Glomerular visceral epithelial cell (primary cell): ENCODE measurements around the gene SYT1.
"Not testable (repeated sequence)": the region's sequence is repeated elsewhere in the genome, so short reads cannot be mapped to it uniquely, and the experiment has no call there.

Experiments
- DNase-seq: peaks from one replicate; pipeline ENCODE4 v3.0.0-alpha.2; 2016; ENCODE audit errors: extremely low spot score

SYT1 gene

GRCh38 chr12:78966926-78967325 is 102.4 kb downstream of the SYT1 start:
- no peak for DNase-seq

GRCh38 chr12:78968226-78968625 is 103.7 kb downstream of the SYT1 start:
- no peak for DNase-seq

- DNase-seq = no peak
These were observed 105.5 kb downstream of the SYT1 start for GRCh38 chr12:78970041-78970440.

- DNase-seq = no peak
These were observed 112.8 kb downstream of the SYT1 start for GRCh38 chr12:78977304-78977867.

GRCh38 chr12:78994168-78994791 is 129.7 kb downstream of the SYT1 start:
- DNase-seq = no peak

- no peak for DNase-seq
These were observed 135.9 kb downstream of the SYT1 start for GRCh38 chr12:79000501-79000900.

GRCh38 chr12:79001404-79001803 is 136.8 kb downstream of the SYT1 start:
- DNase-seq = no peak

GRCh38 chr12:79006306-79006705 is 141.7 kb downstream of the SYT1 start:
- peak; percentile 3 for DNase-seq

- no peak for DNase-seq
These were observed 144.0 kb downstream of the SYT1 start for GRCh38 chr12:79008591-79008990.

GRCh38 chr12:79012636-79013035 is 148.1 kb downstream of the SYT1 start:
- DNase-seq = peak; percentile 6

- DNase-seq = no peak
These were observed 151.6 kb downstream of the SYT1 start for GRCh38 chr12:79016181-79016580.

- no peak for DNase-seq
These were observed 155.1 kb downstream of the SYT1 start for GRCh38 chr12:79019672-79020071.

GRCh38 chr12:79020106-79020505 is 155.5 kb downstream of the SYT1 start:
- DNase-seq = peak; percentile 7

GRCh38 chr12:79021021-79021420 is 156.4 kb downstream of the SYT1 start:
- DNase-seq = no peak

GRCh38 chr12:79023261-79023660 is 158.7 kb downstream of the SYT1 start:
- DNase-seq = no peak

- DNase-seq = no peak
These were observed 159.2 kb downstream of the SYT1 start for GRCh38 chr12:79023784-79024183.

GRCh38 chr12:79033788-79034187 is 169.2 kb downstream of the SYT1 start:
- no peak for DNase-seq

- not testable (repeated sequence) for DNase-seq
These were observed 180.2 kb downstream of the SYT1 start for GRCh38 chr12:79044748-79045147.

GRCh38 chr12:79045149-79045703 is 180.7 kb downstream of the SYT1 start:
- DNase-seq = not testable (repeated sequence)

- DNase-seq = no peak
These were observed 181.4 kb downstream of the SYT1 start for GRCh38 chr12:79046021-79046420.

GRCh38 chr12:79048962-79049361 is 184.4 kb downstream of the SYT1 start:
- DNase-seq = no peak

GRCh38 chr12:79053394-79053793 is 188.8 kb downstream of the SYT1 start:
- no peak for DNase-seq

- peak; percentile 6 for DNase-seq
These were observed 191.5 kb downstream of the SYT1 start for GRCh38 chr12:79055926-79056674.
